Fibroblast of the aortic adventitia (primary cell): ENCODE results near the gene ZNF536. TPM values are rescaled to one million over a fixed set of nuclear protein-coding genes. Genes with fewer than 3 reads are reported as not detected.

Source experiments
- DNase-seq: peaks from one replicate; pipeline ENCODE4 v3.0.0-alpha.2; 2010; ENCODE audit warnings: low read depth
- H3K4me3 ChIP-seq: 2 replicates; pipeline ENCODE4 v1.5.1; 2011; ENCODE audit warnings: low read depth, mild to moderate bottlenecking, control low read depth, low read length, moderate library complexity
- total RNA-seq: library from RNA; depleted of rRNA; stranded (reverse); fragments of >200 nt; gene quantifications from 2 replicates; pipeline ENCODE4 v1.2.3, GENCODE V29; 2012; ENCODE audit warnings: low replicate concordance
- TF ChIP-seq, protein P1 (sequence below): IDR thresholded peaks from 2 replicates; pipeline ENCODE4 v1.5.1; 2011; ENCODE audit warnings: mild to moderate bottlenecking, low read length, control low read depth, inconsistent platforms; ENCODE audit not compliant: insufficient read depth

Gene ZNF536
- total RNA-seq, 1 donor, result 0.90 TPM

DNA sequence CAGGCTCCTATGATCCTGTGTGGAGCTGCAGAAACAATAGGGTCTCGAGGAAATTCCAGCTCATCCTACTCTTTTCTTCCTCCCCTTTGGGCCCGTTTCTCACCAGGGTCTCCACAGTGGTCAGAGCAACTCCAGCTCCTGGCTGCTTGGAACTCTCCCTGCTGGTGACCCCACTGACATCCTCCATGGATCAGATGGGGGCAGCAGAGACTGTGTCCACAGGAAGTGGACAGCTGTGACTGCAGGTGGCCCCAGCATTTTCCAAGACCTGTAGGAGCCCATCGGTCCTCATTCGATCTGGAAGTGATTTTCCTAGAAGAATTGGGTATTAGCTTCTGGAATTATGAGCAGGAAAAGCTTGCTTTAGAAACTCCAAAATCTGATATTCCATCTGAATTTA, 208.5 kb downstream of the ZNF536 start:
- no peak overlapping the region for H3K4me3 ChIP-seq
- no peak for DNase-seq
- TF ChIP-seq, protein P1, sequence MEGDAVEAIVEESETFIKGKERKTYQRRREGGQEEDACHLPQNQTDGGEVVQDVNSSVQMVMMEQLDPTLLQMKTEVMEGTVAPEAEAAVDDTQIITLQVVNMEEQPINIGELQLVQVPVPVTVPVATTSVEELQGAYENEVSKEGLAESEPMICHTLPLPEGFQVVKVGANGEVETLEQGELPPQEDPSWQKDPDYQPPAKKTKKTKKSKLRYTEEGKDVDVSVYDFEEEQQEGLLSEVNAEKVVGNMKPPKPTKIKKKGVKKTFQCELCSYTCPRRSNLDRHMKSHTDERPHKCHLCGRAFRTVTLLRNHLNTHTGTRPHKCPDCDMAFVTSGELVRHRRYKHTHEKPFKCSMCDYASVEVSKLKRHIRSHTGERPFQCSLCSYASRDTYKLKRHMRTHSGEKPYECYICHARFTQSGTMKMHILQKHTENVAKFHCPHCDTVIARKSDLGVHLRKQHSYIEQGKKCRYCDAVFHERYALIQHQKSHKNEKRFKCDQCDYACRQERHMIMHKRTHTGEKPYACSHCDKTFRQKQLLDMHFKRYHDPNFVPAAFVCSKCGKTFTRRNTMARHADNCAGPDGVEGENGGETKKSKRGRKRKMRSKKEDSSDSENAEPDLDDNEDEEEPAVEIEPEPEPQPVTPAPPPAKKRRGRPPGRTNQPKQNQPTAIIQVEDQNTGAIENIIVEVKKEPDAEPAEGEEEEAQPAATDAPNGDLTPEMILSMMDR, result no peak

DNA sequence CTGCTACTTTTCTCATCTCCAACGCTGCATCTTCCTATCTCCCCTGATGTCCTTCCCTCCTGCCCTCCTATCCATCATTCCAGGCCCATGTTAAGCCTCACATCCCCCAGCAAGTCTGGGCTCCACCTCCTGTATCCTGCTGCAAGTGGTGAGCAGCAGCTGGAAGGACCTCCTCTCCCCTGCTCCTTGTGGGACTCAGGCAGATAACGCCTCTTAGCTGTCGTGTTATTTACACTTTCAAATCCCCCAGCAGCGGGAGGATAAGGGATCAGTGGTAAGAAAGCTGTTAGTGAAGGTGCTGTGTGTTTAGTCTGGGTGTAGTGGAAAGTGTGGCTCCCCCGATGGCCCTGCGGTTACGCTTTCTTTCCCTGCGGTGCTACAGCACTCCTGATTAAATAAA, 211.9 kb downstream of the ZNF536 start:
- TF ChIP-seq, protein P1, result no peak
- DNase-seq, result no peak
- H3K4me3 ChIP-seq, result no peak overlapping the region

DNA sequence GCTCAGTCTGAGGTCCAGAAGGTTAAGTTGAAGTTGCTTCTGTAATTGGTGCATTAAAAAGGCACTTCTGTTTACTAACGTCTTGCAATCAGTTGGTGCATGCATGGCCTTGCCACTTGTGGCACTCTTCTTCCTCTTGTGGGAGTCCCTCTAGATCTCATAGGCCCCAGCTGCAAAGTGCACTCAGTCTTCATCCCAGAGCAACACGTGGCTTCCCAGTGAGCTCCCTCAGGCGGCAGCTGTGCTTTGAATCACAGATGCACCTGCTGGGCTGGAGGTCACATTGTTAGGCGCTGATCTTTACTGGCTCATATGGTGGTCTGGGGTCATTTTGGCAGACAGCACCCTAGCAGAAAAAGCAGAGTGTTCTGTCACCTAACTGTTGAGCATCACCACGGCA, 215.7 kb downstream of the ZNF536 start:
- no peak for DNase-seq
- H3K4me3 ChIP-seq, result no peak overlapping the region
- TF ChIP-seq, protein P1, result no peak

DNA sequence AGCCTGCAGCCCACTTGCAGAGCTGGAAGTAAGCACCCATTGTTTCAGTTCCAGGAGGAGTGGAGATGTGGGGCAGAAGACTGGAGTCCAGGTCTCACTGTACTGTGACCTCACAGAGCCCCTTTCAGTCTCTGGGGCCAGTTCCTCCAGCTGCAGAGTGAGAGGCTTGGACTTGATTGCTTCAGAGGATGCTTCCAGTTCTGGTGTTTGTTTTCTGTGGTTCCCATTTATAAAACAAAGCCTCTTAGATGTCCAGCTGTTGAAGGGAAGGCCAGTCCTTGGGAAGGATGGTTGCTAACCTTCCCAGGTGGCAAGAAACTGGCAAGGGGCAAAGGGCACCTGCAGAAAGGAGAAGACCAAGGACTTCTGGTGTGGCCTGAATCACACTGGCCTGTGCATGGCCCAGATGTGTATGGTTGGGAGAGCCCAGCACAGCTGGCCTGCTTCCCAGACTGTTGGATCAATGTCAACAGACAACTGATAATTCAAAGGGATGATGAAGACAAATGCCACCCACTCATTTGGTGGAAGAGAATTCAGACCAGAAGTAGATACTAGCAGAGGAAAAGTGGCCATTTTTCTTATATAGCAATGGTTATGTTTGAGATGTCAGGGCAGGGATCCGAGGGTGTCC, 218.5 kb downstream of the ZNF536 start:
- no peak for DNase-seq
- TF ChIP-seq, protein P1, result no peak
- H3K4me3 ChIP-seq, result no peak overlapping the region

DNA sequence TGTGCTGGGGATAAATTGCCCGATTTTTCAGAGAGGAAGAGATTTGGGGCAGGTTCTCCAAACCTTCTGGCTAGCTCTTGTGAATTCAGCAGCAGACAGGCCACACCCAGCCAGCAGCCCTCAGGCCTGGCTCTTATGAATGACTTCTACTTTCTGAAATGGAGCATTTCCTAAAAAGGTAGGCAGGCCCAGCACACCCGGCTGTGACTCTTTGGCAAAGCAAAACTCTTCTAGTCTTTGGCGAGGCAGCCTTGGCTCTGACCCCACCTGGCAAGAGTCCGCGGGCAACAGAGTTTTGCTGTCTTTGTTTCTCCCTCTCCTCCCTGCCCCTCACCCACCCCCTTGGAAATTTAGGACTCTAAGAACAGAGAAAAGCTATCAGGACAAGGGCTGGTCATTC, 221.2 kb downstream of the ZNF536 start:
- no peak for DNase-seq
- H3K4me3 ChIP-seq, result no peak overlapping the region
- TF ChIP-seq, protein P1, result no peak

DNA sequence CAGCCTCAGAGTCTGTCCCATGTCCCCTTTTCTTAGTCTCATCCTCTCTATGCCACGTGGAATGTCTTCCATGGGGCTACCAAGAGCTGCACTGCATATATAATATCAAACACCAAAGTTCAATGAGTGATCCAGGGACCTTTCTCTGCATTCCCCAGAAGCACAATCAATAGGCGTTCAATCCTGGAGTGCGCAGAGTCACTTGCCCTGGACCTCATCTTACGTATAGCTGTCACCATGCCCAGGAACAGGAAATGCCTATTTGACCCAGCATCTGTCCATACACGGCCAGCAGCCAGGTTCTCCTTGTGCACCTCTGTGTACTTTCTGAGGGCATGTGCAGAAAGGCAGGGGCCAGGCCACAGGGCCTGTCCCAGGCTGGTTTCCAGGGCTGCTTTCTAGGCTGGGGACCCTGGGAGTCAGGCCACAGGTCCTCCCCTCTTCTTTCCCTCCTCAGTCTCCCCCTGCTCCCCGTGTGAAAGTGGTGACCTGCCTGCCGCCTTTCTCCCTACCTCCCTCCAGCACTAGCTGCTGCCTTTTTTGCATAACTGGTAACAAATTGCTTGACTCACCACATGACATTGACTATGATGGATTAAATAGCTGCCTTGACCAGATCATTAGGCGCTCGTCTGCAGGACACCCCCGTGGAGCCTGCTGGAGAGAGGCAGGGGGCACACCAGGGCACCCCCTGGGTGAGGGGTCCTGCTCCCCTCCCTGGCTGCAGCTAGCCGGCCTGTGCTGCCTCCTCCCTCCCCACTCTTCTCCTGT, 222.0 kb downstream of the ZNF536 start:
- TF ChIP-seq, protein P1, result no peak
- H3K4me3 ChIP-seq, result no peak overlapping the region
- no peak for DNase-seq
